GM20000 (cell line): ENCODE results near the gene APOD.
A peak's percentile ranks its signal among the peaks of the same experiment; 100 is the strongest.

Experiments
- DNase-seq: peaks from one replicate; pipeline ENCODE4 v3.0.0; 2012; ENCODE audit warnings: low spot score
- TF ChIP-seq, protein P1 (sequence below): IDR thresholded peaks from 2 replicates; pipeline ENCODE4 v1.5.1; 2012; ENCODE audit warnings: mild to moderate bottlenecking, control low read depth; ENCODE audit errors: extremely low read depth, missing control alignments

The APOD gene

DNA sequence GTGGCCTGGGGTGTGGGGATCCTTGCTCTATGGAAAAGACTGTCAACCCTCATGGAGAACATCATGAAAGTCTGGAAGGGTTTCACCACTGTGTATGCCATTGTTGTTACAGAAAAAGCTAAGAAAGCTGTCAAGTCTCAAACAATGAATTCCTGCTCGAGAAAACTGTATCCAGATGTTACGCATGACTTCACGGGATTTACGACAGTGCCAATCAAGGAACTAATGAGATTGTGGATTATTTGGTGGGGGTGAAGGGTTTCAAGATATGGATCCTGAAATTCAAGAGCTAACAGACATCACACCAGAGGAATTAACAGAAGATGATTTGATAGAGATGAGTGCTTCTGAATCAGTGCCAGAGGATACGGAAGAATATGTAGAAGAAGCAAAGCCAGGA lies 48.4 kb downstream of the APOD start:
- TF ChIP-seq, protein P1, sequence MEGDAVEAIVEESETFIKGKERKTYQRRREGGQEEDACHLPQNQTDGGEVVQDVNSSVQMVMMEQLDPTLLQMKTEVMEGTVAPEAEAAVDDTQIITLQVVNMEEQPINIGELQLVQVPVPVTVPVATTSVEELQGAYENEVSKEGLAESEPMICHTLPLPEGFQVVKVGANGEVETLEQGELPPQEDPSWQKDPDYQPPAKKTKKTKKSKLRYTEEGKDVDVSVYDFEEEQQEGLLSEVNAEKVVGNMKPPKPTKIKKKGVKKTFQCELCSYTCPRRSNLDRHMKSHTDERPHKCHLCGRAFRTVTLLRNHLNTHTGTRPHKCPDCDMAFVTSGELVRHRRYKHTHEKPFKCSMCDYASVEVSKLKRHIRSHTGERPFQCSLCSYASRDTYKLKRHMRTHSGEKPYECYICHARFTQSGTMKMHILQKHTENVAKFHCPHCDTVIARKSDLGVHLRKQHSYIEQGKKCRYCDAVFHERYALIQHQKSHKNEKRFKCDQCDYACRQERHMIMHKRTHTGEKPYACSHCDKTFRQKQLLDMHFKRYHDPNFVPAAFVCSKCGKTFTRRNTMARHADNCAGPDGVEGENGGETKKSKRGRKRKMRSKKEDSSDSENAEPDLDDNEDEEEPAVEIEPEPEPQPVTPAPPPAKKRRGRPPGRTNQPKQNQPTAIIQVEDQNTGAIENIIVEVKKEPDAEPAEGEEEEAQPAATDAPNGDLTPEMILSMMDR = no peak
- no peak for DNase-seq

DNA sequence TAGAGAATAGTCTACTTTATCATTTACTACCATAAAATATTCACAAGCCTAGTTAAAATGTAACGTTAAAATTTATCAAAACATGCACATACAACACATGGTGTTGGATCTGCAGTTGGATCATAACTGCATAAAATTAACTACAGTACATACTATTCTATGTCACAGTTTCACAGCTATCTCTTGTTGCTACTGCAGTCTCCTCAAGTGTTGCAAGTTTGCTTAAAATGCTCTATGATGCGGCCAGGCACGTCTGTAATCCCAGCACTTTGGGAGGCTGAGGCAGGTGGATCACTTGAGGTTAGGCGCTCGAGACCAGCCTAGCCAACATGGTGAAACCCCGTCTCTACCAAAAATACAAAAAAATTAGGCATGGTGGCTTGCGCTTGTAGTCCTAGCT lies 50.9 kb downstream of the APOD start:
- TF ChIP-seq, protein P1 = no peak
- no peak for DNase-seq

DNA sequence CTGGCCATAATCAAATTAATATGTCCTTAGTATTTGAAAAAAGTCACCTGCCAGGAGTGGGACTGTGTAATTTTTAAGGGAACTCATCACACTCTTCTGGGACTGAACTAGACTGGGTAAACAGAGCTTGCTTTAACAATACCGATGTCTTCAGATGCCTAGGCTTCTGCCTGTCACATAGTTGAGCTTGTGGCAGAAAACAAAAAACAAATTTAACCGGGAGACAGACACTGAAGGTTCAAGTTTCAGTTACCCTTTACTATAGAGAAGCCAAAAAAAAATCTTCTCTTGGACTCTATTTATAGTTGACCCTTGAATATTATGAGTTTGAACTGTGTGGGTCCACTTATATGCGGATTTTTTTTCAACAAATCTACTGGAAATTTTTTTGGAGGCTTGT lies 51.4 kb downstream of the APOD start:
- no peak for DNase-seq
- TF ChIP-seq, protein P1 = no peak

DNA sequence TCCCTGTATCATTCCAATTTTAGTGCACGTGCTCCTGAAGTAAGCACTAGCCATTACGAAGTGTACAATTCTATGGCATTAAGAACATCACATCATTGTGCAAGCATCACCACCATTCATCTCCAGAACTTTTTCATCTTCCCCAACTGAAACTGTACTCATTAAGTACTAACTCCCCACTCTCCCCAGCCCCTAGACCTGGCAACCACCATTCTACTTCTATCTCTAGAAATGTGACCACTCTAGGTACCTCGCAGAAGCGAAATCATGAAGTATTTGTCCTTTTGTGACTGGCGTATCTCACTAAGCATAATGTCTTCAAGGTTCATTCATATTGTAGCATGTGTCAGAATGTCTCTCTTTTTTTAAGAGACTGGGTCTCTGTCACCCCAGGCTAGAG lies 52.1 kb downstream of the APOD start:
- TF ChIP-seq, protein P1 = no peak
- DNase-seq = no peak

- TF ChIP-seq, protein P1 = no peak
Measured at GRCh38 chr3:195526492-195526891, 57.2 kb downstream of the APOD start.

GRCh38 chr3:195524171-195524896 lies 59.4 kb downstream of the APOD start:
- TF ChIP-seq, protein P1 = no peak
- no peak for DNase-seq

More at GRCh38 chr3:195526492-195526891, 57.2 kb downstream of the APOD start:
- no peak for DNase-seq

DNA sequence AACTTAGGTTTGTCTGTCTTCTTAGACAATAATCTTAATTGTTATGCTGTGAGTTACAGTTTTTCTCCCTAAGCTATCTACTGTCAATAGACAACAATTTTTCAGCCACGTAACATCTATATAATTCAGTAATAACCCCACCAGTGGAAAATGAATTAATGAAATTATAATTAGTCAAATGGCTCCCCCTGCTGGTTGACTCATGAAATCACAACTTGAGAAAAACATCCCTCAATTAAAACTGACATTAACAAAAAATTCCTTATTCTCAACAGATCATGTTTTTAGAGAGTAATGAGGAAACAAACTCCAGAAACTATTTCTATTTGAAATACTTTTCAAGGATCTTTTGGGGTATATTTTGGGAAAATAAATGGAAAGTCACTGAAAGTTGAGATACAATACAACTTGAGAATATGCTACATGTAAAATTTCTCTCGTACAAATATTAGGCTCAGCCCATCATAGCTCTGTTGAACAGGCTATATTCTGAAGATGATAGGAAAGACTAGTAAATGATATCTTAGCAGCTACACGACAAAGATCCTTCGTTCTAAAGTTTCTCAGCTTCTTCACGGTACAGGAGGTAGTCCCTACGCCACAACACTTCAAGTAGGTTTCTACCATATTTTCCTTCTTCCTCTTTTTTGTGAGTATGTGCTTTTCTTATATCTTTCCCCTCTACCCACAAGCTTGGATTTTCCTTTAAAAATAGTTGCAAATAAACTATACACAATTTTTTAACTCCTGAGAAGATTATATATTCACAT lies 61.3 kb downstream of the APOD start:
- TF ChIP-seq, protein P1 = peak; percentile 23
- peak; percentile 50 for DNase-seq
